Tibial nerve (tissue), 4 donors: Measurements from ENCODE around the gene DBH. TPM values are rescaled to one million over a fixed set of nuclear protein-coding genes. Genes with fewer than 3 reads are reported as not detected.
A peak's percentile ranks its signal among the peaks of the same experiment; 100 is the strongest.

Experiments used
- DNase-seq, 2 donors: peaks; one replicate each; pipeline ENCODE4 v3.0.0-alpha.2; 2019; ENCODE audit warnings: low spot score in 2 of 2
- H3K27ac ChIP-seq, 4 donors: fragments of 200-600 bp; sonication (generic) in 3 of 4; one replicate each; pipeline ENCODE4 v1.5.1; 2017 to 2019; ENCODE audit warnings: mild to moderate bottlenecking in 1 of 4
- H3K27me3 ChIP-seq, 2 donors: fragments of 200-600 bp; sonication (generic) in 1 of 2; one replicate each; pipeline versions ENCODE4 v1.5.1 to v1.6.0; 2017 to 2019
- H3K36me3 ChIP-seq, 3 donors: fragments of 200-600 bp; sonication (generic); one replicate each; pipeline ENCODE4 v1.5.1; 2018 to 2019
- H3K4me1 ChIP-seq, 4 donors: fragments of 200-600 bp; sonication (generic) in 3 of 4; one replicate each; pipeline ENCODE4 v1.5.1; 2017 to 2019
- H3K4me3 ChIP-seq, 4 donors: fragments of 200-600 bp; sonication (generic) in 3 of 4; one replicate each; pipeline ENCODE4 v1.5.1; 2017 to 2019; ENCODE audit warnings: mild to moderate bottlenecking in 1 of 4, moderate library complexity in 1 of 4
- H3K9me3 ChIP-seq, 4 donors: fragments of 200-600 bp; sonication (generic) in 3 of 4; one replicate each; pipeline ENCODE4 v1.5.1; 2017 to 2019
- CTCF ChIP-seq, 5 experiments: fragments of 200-600 bp in 3 of 5; fragments of 450-650 bp in 2 of 5; sonication (generic) in 3 of 5; IDR thresholded peaks; one replicate each; pipeline ENCODE4 v1.5.1; 2016 to 2019; ENCODE audit warnings: antibody characterized with exemption in 5 of 5, mild to moderate bottlenecking in 3 of 5, moderate library complexity in 2 of 5
- EP300 ChIP-seq, 2 donors: sonication (generic); formaldehyde crosslinking; IDR thresholded peaks; one replicate each; pipeline ENCODE4 v1.6.1; 2017; ENCODE audit warnings: antibody characterized with exemption in 2 of 2, mild to moderate bottlenecking in 1 of 2
- POLR2A ChIP-seq, 2 donors: fragments of 450-650 bp; IDR thresholded peaks; one replicate each; pipeline ENCODE4 v1.6.1; 2017; ENCODE audit warnings: antibody characterized with exemption in 2 of 2, mild to moderate bottlenecking in 2 of 2, moderate library complexity in 2 of 2
- WGBS, 2 donors: methylation state at CpG; one replicate each; pipeline ENCODE4 v1.1.5; 2018; 5-methylcytosine and 5-hydroxymethylcytosine counted together
- total RNA-seq, 4 donors: library from RNA; depleted of rRNA; stranded (reverse); fragments of >200 nt; gene quantifications; one replicate each; pipeline ENCODE4 v1.1.0, GENCODE V29; 2016

The DBH gene
- total RNA-seq, 4 donors from 2014 or later, result under 0.01 to 1.2 (median 0.22) TPM; not detected in 1

- no peaks in the 10 kb centered on the region for H3K27me3 ChIP-seq
- H3K4me3 ChIP-seq, result no peak overlapping the region
- H3K36me3 ChIP-seq, result peaks cover 0 to 6% (median 0%) of the 10 kb centered on the region in 3 donors
- peaks cover 0 to 28% (median 2%) of the 10 kb centered on the region in 4 donors for H3K4me1 ChIP-seq
- no peak for DNase-seq
- TF ChIP-seq EP300 (IDR thresholded peaks at IDR 0.05) (no peak), CTCF (IDR thresholded peaks at IDR 0.05) (no peak), POLR2A (IDR thresholded peaks at IDR 0.05) (no peak)
- H3K9me3 ChIP-seq, result no peaks in the 10 kb centered on the region
- WGBS, 2 donors, result 86 to 95% methylated on average over 16 to 17 of the region's 17 CpGs
- peak overlapping the region in 1 of 4 donors; percentile 40 for H3K27ac ChIP-seq
These were observed 41.2 kb downstream of the DBH start for GRCh38 chr9:133677126-133678010.

DNA sequence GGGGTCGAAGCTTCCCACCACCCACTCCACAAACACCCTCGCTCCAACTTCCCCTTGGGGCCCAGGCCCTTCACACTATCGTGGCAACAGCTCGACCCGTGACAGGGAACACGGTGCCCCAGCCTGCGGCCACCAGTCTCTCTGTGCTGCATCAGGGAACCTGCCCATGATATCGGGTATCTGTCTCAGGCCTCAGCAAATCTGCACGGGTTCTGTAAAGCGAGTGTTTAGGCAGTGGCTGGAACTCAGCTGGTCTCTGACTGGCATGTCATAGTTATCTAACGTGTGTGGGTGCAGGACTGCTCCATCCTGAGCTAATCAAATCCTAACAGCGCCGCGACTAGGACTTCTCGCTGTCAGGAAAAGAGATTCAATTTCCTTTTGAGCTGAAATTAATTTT lies 42.9 kb downstream of the DBH start:
- no peak for DNase-seq
- Histone ChIP-seq H3K27me3 (no peaks in the 10 kb centered on the region), H3K9me3 (no peaks in the 10 kb centered on the region), H3K36me3 (peaks cover 0 to 3% (median 0%) of the 10 kb centered on the region in 3 donors), H3K27ac (no peak overlapping the region), H3K4me3 (no peak overlapping the region), H3K4me1 (peaks cover 0 to 28% (median 6%) of the 10 kb centered on the region in 4 donors)
- TF ChIP-seq CTCF (IDR thresholded peaks at IDR 0.05), result no peak
- TF ChIP-seq EP300 (IDR thresholded peaks at IDR 0.05), result no peak
- no peak for TF ChIP-seq POLR2A (IDR thresholded peaks at IDR 0.05)
- 78 to 83% methylated on average over 11 to 14 of the region's 15 CpGs for WGBS, 2 donors

DNA sequence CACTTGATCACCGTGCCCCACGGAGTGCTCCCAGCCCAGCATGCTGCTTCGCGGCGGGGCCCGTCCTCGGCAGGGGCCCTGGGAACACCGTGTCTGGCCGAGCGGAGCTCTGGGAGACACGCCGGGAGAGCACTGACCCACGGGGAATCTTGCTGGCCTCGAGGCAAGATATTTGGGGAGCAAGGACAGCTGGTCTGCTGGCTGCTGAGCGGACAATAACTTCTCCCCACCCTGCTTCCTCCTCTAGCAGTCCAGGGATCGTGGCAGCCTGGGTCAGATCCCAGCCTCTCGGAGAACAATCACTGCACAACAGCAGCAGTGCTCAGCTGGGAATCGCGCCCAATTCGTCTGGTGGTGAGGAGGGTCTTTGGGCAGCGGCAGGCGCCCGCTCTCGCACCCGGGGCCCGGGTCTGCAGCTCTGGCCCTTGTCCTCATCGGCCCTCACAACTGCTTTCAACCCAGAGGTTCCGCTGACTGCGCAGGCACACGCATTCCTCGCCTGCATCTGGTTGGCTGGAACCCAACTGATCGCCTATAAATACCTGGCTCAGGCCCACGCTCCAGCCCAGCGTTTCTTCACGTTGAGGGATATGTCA lies 43.4 kb downstream of the DBH start:
- DNase-seq, result no peak
- TF ChIP-seq POLR2A (IDR thresholded peaks at IDR 0.05) (no peak), CTCF (IDR thresholded peaks at IDR 0.05) (no peak), EP300 (IDR thresholded peaks at IDR 0.05) (no peak)
- H3K4me1 ChIP-seq, result peaks cover 0 to 29% (median 9%) of the 10 kb centered on the region in 4 donors
- no peaks in the 10 kb centered on the region for H3K27me3 ChIP-seq
- no peak overlapping the region for H3K4me3 ChIP-seq
- H3K9me3 ChIP-seq, result no peaks in the 10 kb centered on the region
- no peak overlapping the region for H3K27ac ChIP-seq
- H3K36me3 ChIP-seq, result no peaks in the 10 kb centered on the region
- 62% methylated on average over 34 to 35 of the region's 35 CpGs for WGBS, 2 donors

- Histone ChIP-seq H3K27me3 (no peaks in the 10 kb centered on the region), H3K4me1 (peaks cover 0 to 29% (median 10%) of the 10 kb centered on the region in 4 donors), H3K9me3 (no peaks in the 10 kb centered on the region), H3K27ac (no peak overlapping the region), H3K4me3 (no peak overlapping the region), H3K36me3 (no peaks in the 10 kb centered on the region)
- no peak for DNase-seq
- TF ChIP-seq CTCF (IDR thresholded peaks at IDR 0.05) (no peak), EP300 (IDR thresholded peaks at IDR 0.05) (no peak), POLR2A (IDR thresholded peaks at IDR 0.05) (no peak)
- 81 to 85% methylated on average over 11 to 21 of the region's 21 CpGs for WGBS, 2 donors
These were observed 44.2 kb downstream of the DBH start for GRCh38 chr9:133680250-133680975.
